Loucy (cell line): ENCODE results near the gene RGS11.

Source experiments
- H2AFZ ChIP-seq: fragments of 200-600 bp; sonication (generic); 2 replicates; pipeline ENCODE4 v1.6.0; 2016; ENCODE audit warnings: antibody characterized with exemption, mild to moderate bottlenecking, low read length, moderate library complexity
- H3F3A ChIP-seq: fragments of 200-600 bp; 2 replicates; pipeline ENCODE4 v1.6.0; 2016; ENCODE audit warnings: antibody characterized with exemption, low read depth, mild to moderate bottlenecking
- H3K27me3 ChIP-seq: fragments of 200-600 bp; sonication (generic); 2 replicates; pipeline ENCODE4 v1.6.1; 2014; ENCODE audit warnings: low read length, mild to moderate bottlenecking; ENCODE audit not compliant: insufficient read depth, poor library complexity, severe bottlenecking
- H3K36me3 ChIP-seq: fragments of 200-600 bp; sonication (generic); 2 replicates; pipeline ENCODE4 v1.6.1; 2016; ENCODE audit warnings: low read length; ENCODE audit not compliant: insufficient read depth
- H3K4me1 ChIP-seq: fragments of 200-600 bp; sonication (generic); 2 replicates; pipeline ENCODE4 v1.5.1; 2014; ENCODE audit warnings: low read length, mild to moderate bottlenecking; ENCODE audit not compliant: insufficient read depth, poor library complexity, severe bottlenecking
- H3K4me2 ChIP-seq: fragments of 200-600 bp; sonication (generic); 2 replicates; pipeline ENCODE4 v1.6.0; 2014; ENCODE audit warnings: antibody characterized with exemption, low read length, low read depth, mild to moderate bottlenecking; ENCODE audit not compliant: poor library complexity, severe bottlenecking
- H3K4me3 ChIP-seq: fragments of 200-600 bp; sonication (generic); 2 replicates; pipeline ENCODE4 v1.5.1; 2014; ENCODE audit warnings: low read length, mild to moderate bottlenecking, mixed read lengths; ENCODE audit not compliant: poor library complexity, severe bottlenecking
- H3K79me2 ChIP-seq: fragments of 200-600 bp; sonication (generic); 2 replicates; pipeline ENCODE4 v1.6.1; 2014; ENCODE audit warnings: low read length; ENCODE audit not compliant: insufficient read depth
- H3K9ac ChIP-seq: fragments of 200-600 bp; sonication (generic); 2 replicates; pipeline ENCODE4 v1.6.0; 2014; ENCODE audit warnings: mild to moderate bottlenecking, low read depth, low read length, moderate library complexity; ENCODE audit not compliant: poor library complexity, severe bottlenecking
- H3K9me2 ChIP-seq: fragments of 200-600 bp; sonication (generic); replicated peaks from 2 replicates; pipeline ENCODE4 v1.6.1; 2016; ENCODE audit warnings: low read depth, low read length, mixed read lengths
- H3K9me3 ChIP-seq: fragments of 200-600 bp; sonication (generic); 2 replicates; pipeline ENCODE4 v1.6.1; 2014; ENCODE audit warnings: mild to moderate bottlenecking, antibody characterized with exemption, low read length, low read depth; ENCODE audit not compliant: insufficient read depth
- H4K20me1 ChIP-seq: fragments of 200-600 bp; sonication (generic); 2 replicates; pipeline ENCODE4 v1.6.0; 2014; ENCODE audit warnings: antibody characterized with exemption, low read length, mild to moderate bottlenecking; ENCODE audit not compliant: insufficient read depth, poor library complexity, severe bottlenecking
- CTCF ChIP-seq: fragments of 200-600 bp; sonication (generic); conservative IDR thresholded peaks from 2 replicates; pipeline ENCODE4 v1.5.1; 2014; ENCODE audit warnings: mild to moderate bottlenecking, antibody characterized with exemption, low read length
- EZH2phosphoT487 ChIP-seq: fragments of 200-600 bp; IDR thresholded peaks from 2 replicates; pipeline ENCODE4 v1.6.1; 2018; ENCODE audit warnings: antibody characterized with exemption, mild to moderate bottlenecking, moderate library complexity, borderline replicate concordance

RGS11 gene

GRCh38 chr16:249431-249830 lies 26.3 kb downstream of the RGS11 start:
- H4K20me1 ChIP-seq, result no peaks in the 10 kb centered on the region
- no peaks in the 10 kb centered on the region for H3K9me2 ChIP-seq
- H3K4me3 ChIP-seq, result no peak overlapping the region
- peaks cover 33% of the 10 kb centered on the region for H3K4me1 ChIP-seq
- TF ChIP-seq CTCF (no peak), EZH2phosphoT487 (no peak)
- H3K9ac ChIP-seq, result no peak overlapping the region
- H3K9me3 ChIP-seq, result no peaks in the 10 kb centered on the region
- H3F3A ChIP-seq, result peaks cover 3% of the 10 kb centered on the region; the same call in 1 of the 2 replicates
- H3K79me2 ChIP-seq, result peaks cover 4% of the 10 kb centered on the region; the same call in 1 of the 2 replicates
- H3K27me3 ChIP-seq, result no peaks in the 10 kb centered on the region
- H3K36me3 ChIP-seq, result no peaks in the 10 kb centered on the region
- H3K4me2 ChIP-seq, result no peak overlapping the region
- H2AFZ ChIP-seq, result no peak overlapping the region

- H3K4me2 ChIP-seq, result no peak overlapping the region
- no peak overlapping the region for H3K4me3 ChIP-seq
- no peaks in the 10 kb centered on the region for H3K9me3 ChIP-seq
- TF ChIP-seq EZH2phosphoT487 (no peak), CTCF (no peak)
- H3K27me3 ChIP-seq, result no peaks in the 10 kb centered on the region
- H4K20me1 ChIP-seq, result no peaks in the 10 kb centered on the region
- H3K79me2 ChIP-seq, result no peaks in the 10 kb centered on the region
- no peaks in the 10 kb centered on the region for H3F3A ChIP-seq
- H3K4me1 ChIP-seq, result peaks cover 13% of the 10 kb centered on the region
- no peak overlapping the region for H3K9ac ChIP-seq
- H2AFZ ChIP-seq, result no peak overlapping the region
- no peaks in the 10 kb centered on the region for H3K36me3 ChIP-seq
- no peaks in the 10 kb centered on the region for H3K9me2 ChIP-seq
Measured at GRCh38 chr16:247027-247426, 28.7 kb downstream of the RGS11 start.

GRCh38 chr16:245105-245504 lies 30.6 kb downstream of the RGS11 start:
- Histone ChIP-seq H3F3A (no peaks in the 10 kb centered on the region), H2AFZ (no peak overlapping the region), H3K9me2 (no peaks in the 10 kb centered on the region), H3K4me2 (no peak overlapping the region), H4K20me1 (no peaks in the 10 kb centered on the region), H3K79me2 (no peaks in the 10 kb centered on the region), H3K9me3 (no peaks in the 10 kb centered on the region), H3K4me3 (no peak overlapping the region), H3K27me3 (no peaks in the 10 kb centered on the region), H3K4me1 (peaks cover 7% of the 10 kb centered on the region), H3K9ac (no peak overlapping the region), H3K36me3 (no peaks in the 10 kb centered on the region)
- TF ChIP-seq CTCF (no peak), EZH2phosphoT487 (no peak)
